Measurements from ENCODE around the gene KIF6. TPM values are rescaled to one million over a fixed set of nuclear protein-coding genes. Genes with fewer than 3 reads are reported as not detected.
A peak's percentile ranks its signal among the peaks of the same experiment; 100 is the strongest.

Gene KIF6
- total and polyA plus RNA-seq, 4 donors = 2.0 to 4.8 (median 2.9) TPM

- no CpG with 5 or more reads among the region's 2 CpGs for WGBS (ENCODE audit: insufficient coverage)
- no peaks in the 10 kb centered on the region for H3K36me3 ChIP-seq (ENCODE audit: control insufficient read depth, insufficient read depth, low read length)
- H3K27ac ChIP-seq (ENCODE audit: low read depth, low read length) = no peak overlapping the region
- no peaks in the 10 kb centered on the region for H3K27me3 ChIP-seq (ENCODE audit: control insufficient read depth, insufficient read depth, low read length)
- DNase-seq (ENCODE audit: low read depth in 4 of 6, low spot score in 6 of 6) = no peak
- no peak overlapping the region for H3K4me3 ChIP-seq (ENCODE audit: low read depth, low read length)
- H3K4me1 ChIP-seq (ENCODE audit: control insufficient read depth, insufficient read depth, low read length) = no peaks in the 10 kb centered on the region
- H3K9me3 ChIP-seq (ENCODE audit: control insufficient read depth, insufficient read depth, low read length) = peaks cover under 1% of the 10 kb centered on the region
These were observed 227.1 kb downstream of the KIF6 start for GRCh38 chr6:39498096-39498495.

- WGBS (ENCODE audit: insufficient coverage) = 45% methylated on average over 3 of the region's 6 CpGs
- no peaks in the 10 kb centered on the region for H3K27me3 ChIP-seq (ENCODE audit: control insufficient read depth, insufficient read depth, low read length)
- no peak overlapping the region for H3K4me3 ChIP-seq (ENCODE audit: low read depth, low read length)
- no peaks in the 10 kb centered on the region for H3K4me1 ChIP-seq (ENCODE audit: control insufficient read depth, insufficient read depth, low read length)
- H3K27ac ChIP-seq (ENCODE audit: low read depth, low read length) = no peak overlapping the region
- no peaks in the 10 kb centered on the region for H3K36me3 ChIP-seq (ENCODE audit: control insufficient read depth, insufficient read depth, low read length)
- no peaks in the 10 kb centered on the region for H3K9me3 ChIP-seq (ENCODE audit: control insufficient read depth, insufficient read depth, low read length)
- DNase-seq (ENCODE audit: low read depth in 4 of 6, low spot score in 6 of 6) = peak in 1 of 6 donors; percentile 34
These were observed 228.3 kb downstream of the KIF6 start for GRCh38 chr6:39496915-39497314.

GRCh38 chr6:39496456-39496855, 228.8 kb downstream of the KIF6 start:
- no peaks in the 10 kb centered on the region for H3K4me1 ChIP-seq (ENCODE audit: control insufficient read depth, insufficient read depth, low read length)
- H3K27ac ChIP-seq (ENCODE audit: low read depth, low read length) = no peak overlapping the region
- WGBS (ENCODE audit: insufficient coverage) = no CpG with 5 or more reads among the region's 2 CpGs
- H3K36me3 ChIP-seq (ENCODE audit: control insufficient read depth, insufficient read depth, low read length) = no peaks in the 10 kb centered on the region
- H3K4me3 ChIP-seq (ENCODE audit: low read depth, low read length) = no peak overlapping the region
- H3K27me3 ChIP-seq (ENCODE audit: control insufficient read depth, insufficient read depth, low read length) = no peaks in the 10 kb centered on the region
- no peaks in the 10 kb centered on the region for H3K9me3 ChIP-seq (ENCODE audit: control insufficient read depth, insufficient read depth, low read length)
- DNase-seq (ENCODE audit: low read depth in 4 of 6, low spot score in 6 of 6) = no peak

- WGBS (ENCODE audit: insufficient coverage) = no CpG with 5 or more reads among the region's 3 CpGs
- Histone ChIP-seq H3K4me3 (ENCODE audit: low read depth, low read length) (no peak overlapping the region), H3K36me3 (ENCODE audit: control insufficient read depth, insufficient read depth, low read length) (no peaks in the 10 kb centered on the region), H3K4me1 (ENCODE audit: control insufficient read depth, insufficient read depth, low read length) (no peaks in the 10 kb centered on the region), H3K27ac (ENCODE audit: low read depth, low read length) (no peak overlapping the region), H3K27me3 (ENCODE audit: control insufficient read depth, insufficient read depth, low read length) (no peaks in the 10 kb centered on the region), H3K9me3 (ENCODE audit: control insufficient read depth, insufficient read depth, low read length) (no peaks in the 10 kb centered on the region)
- DNase-seq (ENCODE audit: low read depth in 4 of 6, low spot score in 6 of 6) = no peak
These were observed 229.6 kb downstream of the KIF6 start for GRCh38 chr6:39495640-39496039.

- DNase-seq (ENCODE audit: low read depth in 4 of 6, low spot score in 6 of 6) = no peak
- 92% methylated on average over 6 of the region's 7 CpGs for WGBS (ENCODE audit: insufficient coverage)
- Histone ChIP-seq H3K4me1 (ENCODE audit: control insufficient read depth, insufficient read depth, low read length) (no peaks in the 10 kb centered on the region), H3K27ac (ENCODE audit: low read depth, low read length) (no peak overlapping the region), H3K4me3 (ENCODE audit: low read depth, low read length) (no peak overlapping the region), H3K9me3 (ENCODE audit: control insufficient read depth, insufficient read depth, low read length) (no peaks in the 10 kb centered on the region), H3K27me3 (ENCODE audit: control insufficient read depth, insufficient read depth, low read length) (no peaks in the 10 kb centered on the region), H3K36me3 (ENCODE audit: control insufficient read depth, insufficient read depth, low read length) (no peaks in the 10 kb centered on the region)
These were observed 230.2 kb downstream of the KIF6 start for GRCh38 chr6:39494998-39495397.

GRCh38 chr6:39493777-39494176, 231.4 kb downstream of the KIF6 start:
- Histone ChIP-seq H3K36me3 (ENCODE audit: control insufficient read depth, insufficient read depth, low read length) (no peaks in the 10 kb centered on the region), H3K4me3 (ENCODE audit: low read depth, low read length) (no peak overlapping the region), H3K27ac (ENCODE audit: low read depth, low read length) (no peak overlapping the region), H3K27me3 (ENCODE audit: control insufficient read depth, insufficient read depth, low read length) (no peaks in the 10 kb centered on the region), H3K9me3 (ENCODE audit: control insufficient read depth, insufficient read depth, low read length) (no peaks in the 10 kb centered on the region), H3K4me1 (ENCODE audit: control insufficient read depth, insufficient read depth, low read length) (no peaks in the 10 kb centered on the region)
- DNase-seq (ENCODE audit: low read depth in 4 of 6, low spot score in 6 of 6) = no peak

- Histone ChIP-seq H3K27me3 (ENCODE audit: control insufficient read depth, insufficient read depth, low read length) (no peaks in the 10 kb centered on the region), H3K9me3 (ENCODE audit: control insufficient read depth, insufficient read depth, low read length) (no peaks in the 10 kb centered on the region), H3K36me3 (ENCODE audit: control insufficient read depth, insufficient read depth, low read length) (no peaks in the 10 kb centered on the region), H3K4me1 (ENCODE audit: control insufficient read depth, insufficient read depth, low read length) (no peaks in the 10 kb centered on the region), H3K27ac (ENCODE audit: low read depth, low read length) (no peak overlapping the region), H3K4me3 (ENCODE audit: low read depth, low read length) (no peak overlapping the region)
- DNase-seq (ENCODE audit: low read depth in 4 of 6, low spot score in 6 of 6) = no peak
These were observed 232.0 kb downstream of the KIF6 start for GRCh38 chr6:39493174-39493573.

- H3K4me3 ChIP-seq (ENCODE audit: low read depth, low read length) = no peak overlapping the region
- DNase-seq (ENCODE audit: low read depth in 4 of 6, low spot score in 6 of 6) = peak in 2 of 6 donors; percentile 9 to 26
- no CpG with 5 or more reads among the region's 3 CpGs for WGBS (ENCODE audit: insufficient coverage)
- H3K4me1 ChIP-seq (ENCODE audit: control insufficient read depth, insufficient read depth, low read length) = no peaks in the 10 kb centered on the region
- no peak overlapping the region for H3K27ac ChIP-seq (ENCODE audit: low read depth, low read length)
- no peaks in the 10 kb centered on the region for H3K27me3 ChIP-seq (ENCODE audit: control insufficient read depth, insufficient read depth, low read length)
- no peaks in the 10 kb centered on the region for H3K9me3 ChIP-seq (ENCODE audit: control insufficient read depth, insufficient read depth, low read length)
- H3K36me3 ChIP-seq (ENCODE audit: control insufficient read depth, insufficient read depth, low read length) = no peaks in the 10 kb centered on the region
These were observed 235.1 kb downstream of the KIF6 start for GRCh38 chr6:39490108-39490507.

GRCh38 chr6:39488255-39488879, 236.8 kb downstream of the KIF6 start:
- Histone ChIP-seq H3K4me1 (ENCODE audit: control insufficient read depth, insufficient read depth, low read length) (no peaks in the 10 kb centered on the region), H3K9me3 (ENCODE audit: control insufficient read depth, insufficient read depth, low read length) (no peaks in the 10 kb centered on the region), H3K27ac (ENCODE audit: low read depth, low read length) (no peak overlapping the region), H3K27me3 (ENCODE audit: control insufficient read depth, insufficient read depth, low read length) (no peaks in the 10 kb centered on the region), H3K36me3 (ENCODE audit: control insufficient read depth, insufficient read depth, low read length) (no peaks in the 10 kb centered on the region), H3K4me3 (ENCODE audit: low read depth, low read length) (no peak overlapping the region)
- no CpG with 5 or more reads among the region's 1 CpG for WGBS (ENCODE audit: insufficient coverage)
- peak in 1 of 6 donors; percentile 14 for DNase-seq (ENCODE audit: low read depth in 4 of 6, low spot score in 6 of 6)

- no peaks in the 10 kb centered on the region for H3K9me3 ChIP-seq (ENCODE audit: control insufficient read depth, insufficient read depth, low read length)
- no peak overlapping the region for H3K27ac ChIP-seq (ENCODE audit: low read depth, low read length)
- H3K4me1 ChIP-seq (ENCODE audit: control insufficient read depth, insufficient read depth, low read length) = no peaks in the 10 kb centered on the region
- 100% methylated on average over 2 of the region's 3 CpGs for WGBS (ENCODE audit: insufficient coverage)
- no peaks in the 10 kb centered on the region for H3K27me3 ChIP-seq (ENCODE audit: control insufficient read depth, insufficient read depth, low read length)
- DNase-seq (ENCODE audit: low read depth in 4 of 6, low spot score in 6 of 6) = no peak
- no peaks in the 10 kb centered on the region for H3K36me3 ChIP-seq (ENCODE audit: control insufficient read depth, insufficient read depth, low read length)
- H3K4me3 ChIP-seq (ENCODE audit: low read depth, low read length) = no peak overlapping the region
These were observed 240.9 kb downstream of the KIF6 start for GRCh38 chr6:39484276-39484675.
